ENCODE results near the gene PNLIPRP1.

Gene PNLIPRP1

DNA sequence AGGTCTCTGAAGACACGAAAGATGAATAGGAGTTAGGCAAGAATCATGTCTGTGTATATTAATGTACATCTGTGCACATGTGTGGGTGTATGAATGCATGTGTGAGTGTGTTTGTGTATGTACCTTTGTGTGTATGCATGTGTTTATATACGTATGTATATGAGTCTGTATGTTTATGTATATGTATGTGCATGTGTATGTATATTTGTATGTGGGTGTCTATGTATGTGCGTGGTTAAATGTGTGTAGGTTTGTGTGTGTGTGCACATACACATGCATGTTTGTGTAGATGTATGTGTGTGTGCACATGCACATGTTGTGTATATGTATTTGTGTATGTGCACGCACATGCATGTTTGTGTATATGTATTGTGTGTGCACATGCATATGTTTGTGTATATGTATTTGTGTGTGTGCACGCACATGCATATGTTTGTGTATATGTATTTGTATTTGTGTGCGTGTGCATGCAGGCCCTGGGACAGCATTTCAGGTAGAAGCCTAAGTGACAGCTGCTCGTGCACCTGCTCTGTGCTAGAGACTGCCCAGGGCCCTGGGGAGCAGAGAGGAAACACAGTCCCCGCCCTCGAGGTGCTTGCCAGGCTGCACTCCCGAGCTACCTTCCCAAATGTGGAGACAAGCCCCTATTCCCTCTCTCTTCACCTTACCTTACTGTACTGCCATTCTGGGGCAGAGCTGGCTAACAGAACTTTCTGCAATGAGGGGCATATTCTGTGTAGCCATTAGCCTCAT lies 12.1 kb downstream of the PNLIPRP1 start:
- DNase-seq, result no peak

GRCh38 chr10:116606061-116606483 lies 15.3 kb downstream of the PNLIPRP1 start:
- DNase-seq, result no peak

DNA sequence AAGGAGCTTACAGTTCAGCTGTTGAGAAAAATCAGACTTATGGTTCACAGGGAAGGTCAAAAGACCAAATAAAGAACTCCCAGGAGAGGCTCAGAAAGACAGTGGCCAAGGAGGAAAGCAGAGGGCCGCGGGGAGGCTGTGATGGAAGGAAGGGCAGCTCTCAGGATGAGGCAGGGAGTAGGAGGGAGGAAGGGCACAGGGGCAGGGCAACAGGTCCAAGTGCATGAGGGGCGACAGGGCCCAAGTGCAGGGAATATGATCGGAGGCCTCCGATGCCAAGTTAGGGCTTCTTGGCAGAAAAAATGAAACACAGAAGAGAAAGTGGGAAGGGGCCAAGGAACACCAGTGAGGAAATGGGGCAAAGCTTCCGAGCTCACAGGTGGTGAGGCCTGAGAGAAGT lies 16.6 kb downstream of the PNLIPRP1 start:
- no peak for DNase-seq

- no peak for DNase-seq
Observed at GRCh38 chr10:116608686-116609594, 18.2 kb downstream of the PNLIPRP1 start.

DNA sequence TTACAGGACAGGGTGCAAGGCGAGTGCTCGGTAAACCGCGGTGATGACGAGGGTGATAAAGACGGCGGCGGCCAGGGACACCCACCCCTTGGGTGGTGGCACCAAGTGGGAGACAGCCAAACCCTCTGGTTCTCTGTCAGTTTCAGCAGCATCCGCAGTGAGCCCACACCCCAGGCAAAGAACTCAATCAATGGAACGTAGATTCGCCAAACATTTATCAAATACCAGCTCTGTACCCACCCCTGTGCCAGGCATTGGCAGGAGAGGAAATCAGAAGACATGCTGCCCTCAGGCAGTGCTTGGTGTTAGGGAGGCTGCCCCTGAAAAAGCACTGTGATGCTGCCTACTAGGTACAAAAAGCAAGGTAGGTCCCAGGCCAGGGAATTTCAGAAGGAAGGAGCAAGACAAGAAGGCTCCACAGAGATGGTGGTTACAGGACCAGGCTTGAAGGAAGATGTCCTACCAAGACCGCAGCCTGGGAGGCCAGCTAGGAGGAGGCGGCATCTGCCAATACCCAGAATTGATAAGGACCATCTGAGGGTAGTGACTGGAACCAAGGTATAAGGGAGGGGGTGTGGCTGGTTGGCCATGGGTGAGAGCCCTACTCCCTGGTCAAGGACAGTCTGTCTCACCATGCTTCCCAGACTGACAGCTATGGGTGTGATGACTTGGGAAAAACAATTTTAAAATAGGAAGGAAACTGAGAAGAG lies 19.8 kb downstream of the PNLIPRP1 start:
- DNase-seq, result no peak

DNA sequence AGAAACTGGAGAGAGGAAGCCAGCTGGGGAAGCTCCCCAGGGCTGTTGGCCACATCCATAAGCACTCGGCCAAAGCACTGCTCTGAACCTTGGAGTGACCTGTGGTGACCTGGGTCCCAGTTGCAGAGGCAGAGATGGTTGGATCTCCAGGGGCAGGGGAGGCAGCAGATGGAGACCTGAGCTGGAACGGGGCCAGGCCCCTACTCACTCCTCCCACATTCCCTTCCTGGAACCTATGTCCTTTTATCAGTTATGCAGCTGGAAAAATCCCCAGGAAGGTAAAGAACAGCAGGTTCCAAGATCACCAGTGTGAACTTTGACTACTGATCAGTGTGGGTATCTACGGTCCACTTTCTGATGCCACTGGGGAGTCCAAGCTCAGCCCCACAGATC lies 20.4 kb downstream of the PNLIPRP1 start:
- no peak for DNase-seq

GRCh38 chr10:116612107-116612769 lies 21.5 kb downstream of the PNLIPRP1 start:
- DNase-seq, result no peak

- no peak for DNase-seq
Observed at GRCh38 chr10:116613471-116613870, 22.7 kb downstream of the PNLIPRP1 start.

DNA sequence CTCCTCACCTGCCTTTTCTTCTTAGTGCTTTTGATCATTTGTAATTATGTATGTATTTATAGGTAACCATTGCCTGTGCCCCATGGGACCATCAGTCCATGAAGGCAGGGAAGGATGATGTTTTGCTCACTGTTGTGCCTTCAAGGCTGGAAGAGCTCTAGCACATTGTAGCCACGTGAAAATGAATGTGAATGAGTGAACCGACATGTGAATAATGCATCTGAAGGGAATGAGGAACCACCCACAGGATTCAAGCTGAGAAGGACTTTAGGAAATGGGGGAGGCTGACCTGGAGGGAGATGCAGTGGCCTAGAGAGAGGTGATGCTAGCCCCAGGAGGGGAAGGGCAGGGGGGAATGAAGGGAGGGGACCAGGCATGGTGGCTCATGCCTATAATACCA lies 24.0 kb downstream of the PNLIPRP1 start:
- DNase-seq, result no peak

DNA sequence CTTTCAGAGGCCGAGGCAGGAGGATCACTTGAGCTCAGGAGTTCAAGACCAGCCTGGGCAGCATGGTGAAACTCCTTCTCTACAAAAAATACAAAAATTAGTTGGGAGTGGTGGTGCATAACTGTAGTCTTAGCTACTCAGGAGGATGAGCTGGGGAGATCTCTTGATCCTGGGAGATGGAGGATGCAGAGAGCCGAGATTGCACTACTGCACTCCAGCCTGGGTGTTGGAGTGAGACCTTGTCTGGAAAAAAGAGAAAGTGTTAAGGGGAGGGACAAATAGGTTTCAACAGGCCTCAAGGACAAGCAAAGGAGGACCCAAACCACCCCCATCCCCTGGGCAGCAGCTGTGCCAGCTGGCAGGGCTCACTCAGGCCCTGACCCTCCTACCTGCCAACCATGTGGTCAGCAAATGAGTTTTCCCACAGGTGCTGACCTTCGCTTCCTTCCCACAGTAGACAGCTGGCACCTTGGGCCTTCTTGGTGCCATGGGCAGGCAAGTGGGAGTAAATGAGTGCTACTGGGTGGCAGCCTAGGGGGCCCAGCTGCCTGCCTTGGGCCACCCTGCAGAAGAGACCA lies 24.5 kb downstream of the PNLIPRP1 start:
- DNase-seq, result no peak

- DNase-seq, result no peak
Observed at GRCh38 chr10:116620423-116621400, 30.0 kb downstream of the PNLIPRP1 start, which contains the start of gene PNLIPRP2. TSS of gene PNLIPRP2 (plus strand) at chr10:116620953.

DNA sequence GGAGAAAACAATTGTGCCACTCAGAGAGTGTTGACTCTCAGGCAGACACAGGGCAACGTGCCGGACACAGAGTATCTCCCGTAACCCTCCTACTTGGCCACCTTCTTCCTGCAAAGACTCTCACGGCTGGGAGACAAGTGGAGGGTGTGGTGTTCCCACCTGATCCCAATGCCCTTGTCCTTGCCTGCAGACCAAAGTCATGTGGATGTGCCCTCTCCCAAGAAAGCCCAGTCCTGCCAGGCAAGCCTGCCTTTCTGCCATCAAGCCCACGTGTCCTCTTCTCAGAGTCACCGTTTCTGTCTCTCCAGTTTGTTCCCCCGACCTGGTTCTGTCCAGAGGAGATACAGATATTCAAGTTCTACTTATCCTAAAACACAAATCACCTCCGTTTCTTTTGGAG lies 30.7 kb downstream of the PNLIPRP1 start:
- no peak for DNase-seq

- DNase-seq, result no peak
Observed at GRCh38 chr10:116621934-116622655, 31.3 kb downstream of the PNLIPRP1 start.

DNA sequence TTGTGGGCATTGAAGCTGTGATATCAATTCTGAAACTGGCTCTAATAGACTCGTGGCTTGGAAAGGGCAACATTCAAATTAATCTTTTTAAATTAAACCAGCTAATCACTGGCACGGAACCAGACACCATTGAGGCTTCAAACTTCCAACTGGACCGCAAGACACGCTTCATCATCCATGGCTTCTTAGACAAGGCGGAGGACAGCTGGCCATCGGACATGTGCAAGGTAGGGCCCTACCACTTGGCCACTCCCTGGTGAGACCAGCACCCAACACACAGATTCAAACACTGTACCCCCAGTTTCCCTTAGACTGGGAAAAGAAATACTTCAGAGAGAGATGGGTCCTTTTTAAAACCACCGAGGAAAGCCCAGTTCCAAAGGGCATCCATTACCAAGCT lies 35.1 kb downstream of the PNLIPRP1 start:
- no peak for DNase-seq

DNA sequence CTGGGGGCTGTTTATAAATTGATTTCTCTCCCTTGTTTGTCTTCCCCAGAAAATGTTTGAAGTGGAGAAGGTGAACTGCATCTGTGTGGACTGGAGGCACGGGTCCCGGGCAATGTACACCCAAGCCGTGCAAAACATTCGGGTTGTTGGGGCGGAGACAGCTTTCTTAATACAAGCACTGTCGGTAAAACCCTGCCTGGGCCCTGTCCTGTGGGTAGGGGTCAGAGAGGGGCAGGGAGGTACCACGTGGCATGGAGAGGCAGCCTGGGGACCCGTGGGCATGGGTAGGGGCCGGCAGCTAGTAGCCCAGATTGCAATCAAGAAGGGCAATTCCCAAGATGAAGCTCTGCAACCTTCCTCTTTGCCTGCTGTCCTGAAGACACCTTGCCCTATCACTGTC lies 36.1 kb downstream of the PNLIPRP1 start:
- no peak for DNase-seq

DNA sequence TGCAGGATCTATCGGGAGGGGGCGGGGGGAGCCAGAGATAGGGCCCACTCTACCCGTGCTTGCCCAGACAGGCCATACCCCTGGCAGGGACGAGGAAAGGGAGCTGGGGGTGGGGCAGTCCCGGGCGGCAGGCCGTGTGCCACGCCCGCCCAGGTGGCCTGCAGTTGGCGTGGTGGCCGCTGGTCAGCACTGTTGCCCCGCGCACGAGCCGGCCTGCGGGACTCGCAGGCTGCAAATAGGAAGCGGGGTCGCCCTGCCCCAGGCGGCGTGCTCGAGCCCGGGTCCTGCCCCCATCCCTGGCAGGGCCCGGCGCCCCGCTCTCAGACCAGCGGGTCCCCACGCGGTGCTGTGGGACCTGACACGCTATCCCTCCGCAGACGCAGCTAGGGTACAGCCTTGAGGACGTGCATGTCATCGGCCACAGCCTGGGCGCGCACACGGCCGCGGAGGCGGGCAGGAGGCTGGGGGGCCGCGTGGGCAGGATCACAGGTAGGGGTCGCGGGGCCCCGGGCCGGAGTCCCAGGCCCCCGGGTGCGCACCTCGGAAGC lies 36.7 kb downstream of the PNLIPRP1 start:
- no peak for DNase-seq

GRCh38 chr10:116629340-116629739 lies 38.6 kb downstream of the PNLIPRP1 start:
- no peak for DNase-seq

DNA sequence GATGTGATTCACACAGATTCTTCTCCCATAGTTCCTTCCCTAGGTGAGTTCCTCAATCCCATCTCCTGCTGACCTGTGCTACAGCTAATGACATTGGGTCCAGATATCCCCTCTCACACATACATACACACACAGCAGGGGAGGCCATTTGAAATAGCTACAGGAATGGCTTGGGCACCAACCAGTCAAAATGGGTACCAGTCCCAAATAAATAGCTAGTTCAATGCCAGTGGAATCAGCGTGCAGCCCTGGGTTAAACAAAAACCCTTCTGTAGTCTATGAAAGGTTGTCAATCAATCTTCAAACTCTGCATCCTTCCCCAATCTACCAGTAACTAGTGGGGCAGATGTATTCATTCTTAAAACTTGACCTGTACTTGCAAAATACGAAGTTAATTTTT lies 39.3 kb downstream of the PNLIPRP1 start:
- DNase-seq, result no peak

DNA sequence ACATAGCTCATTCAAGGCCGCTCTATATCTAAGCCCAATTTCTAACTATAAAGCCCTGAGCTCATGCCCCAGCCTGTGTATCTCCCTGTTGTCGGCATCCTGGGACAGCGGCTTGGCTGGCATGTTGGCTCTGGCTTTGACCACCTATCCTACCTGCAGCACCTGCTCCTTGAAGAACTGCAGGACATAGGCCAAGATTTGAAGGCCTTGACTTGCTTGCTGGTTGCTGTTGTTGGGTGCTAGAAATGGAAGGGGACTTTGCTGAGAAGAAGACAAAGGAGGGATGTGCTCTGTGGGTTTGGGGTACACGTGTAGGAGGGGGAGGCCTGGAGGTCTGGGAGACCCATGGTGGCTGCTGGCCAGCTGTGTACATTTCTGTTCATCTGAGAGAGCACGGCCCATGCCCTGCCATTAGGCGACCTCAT lies 41.1 kb downstream of the PNLIPRP1 start:
- DNase-seq, result no peak

DNA sequence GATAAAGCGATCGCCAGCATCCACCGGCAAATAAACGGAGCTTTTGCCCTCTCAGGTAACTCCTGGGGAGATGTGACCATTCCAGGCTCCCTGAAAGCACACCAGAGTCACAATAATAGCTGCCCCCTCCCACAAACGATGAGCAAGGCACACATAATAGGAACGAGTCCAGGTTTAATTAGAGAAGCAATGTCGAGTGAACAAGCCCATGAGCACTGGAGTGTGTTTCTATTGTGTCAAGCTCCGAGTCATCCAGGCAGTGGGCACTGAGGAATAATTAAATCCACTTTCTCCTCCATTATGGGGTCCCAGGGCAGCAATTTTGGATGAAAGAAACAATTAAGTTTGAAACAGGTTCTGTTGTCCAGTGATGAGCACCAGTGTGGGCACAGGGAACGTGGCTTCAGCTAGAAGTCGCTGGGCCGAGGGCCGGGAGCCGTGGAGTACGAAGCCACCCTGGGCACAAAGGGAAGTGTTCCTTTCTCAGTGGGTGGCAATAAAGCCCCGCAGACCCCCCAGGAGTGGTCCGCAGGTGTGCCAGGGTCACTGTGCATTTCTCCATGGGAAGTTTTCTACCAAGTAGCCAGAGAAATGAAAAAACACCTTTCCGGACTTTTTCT lies 41.9 kb downstream of the PNLIPRP1 start:
- no peak for DNase-seq

Measured in stimulated activated CD8-positive, alpha-beta memory T cell treated with anti-CD3 and anti-CD28 coated beads, Interleukin-4, amount 100 ng/mL, for 48 hours (primary cell).